ENCODE results near the gene FSCN2. TPM values are rescaled to one million over a fixed set of nuclear protein-coding genes. Genes with fewer than 3 reads are reported as not detected.

Gene FSCN2
- total and polyA plus RNA-seq, 12 donors, result 0.22 to 1.9 (median 0.72) TPM; not detected in 1

GRCh38 chr17:81522491-81523401 lies 5.4 kb upstream of the FSCN2 start:
- Histone ChIP-seq H3K36me3 (replicated peaks in 1 of 2) (no peaks in the 10 kb centered on the region), H3K27ac (no peak overlapping the region), H3K4me3 (no peak overlapping the region), H3K4me1 (replicated peaks in 1 of 2) (peaks cover 10 to 17% of the 10 kb centered on the region in 2 donors), H3K27me3 (peaks cover 27% of the 10 kb centered on the region), H3K9me3 (replicated peaks in 1 of 3) (no peaks in the 10 kb centered on the region)
- TF ChIP-seq POLR2A (IDR thresholded peaks at IDR 0.05), result no peak
- TF ChIP-seq, protein P1, sequence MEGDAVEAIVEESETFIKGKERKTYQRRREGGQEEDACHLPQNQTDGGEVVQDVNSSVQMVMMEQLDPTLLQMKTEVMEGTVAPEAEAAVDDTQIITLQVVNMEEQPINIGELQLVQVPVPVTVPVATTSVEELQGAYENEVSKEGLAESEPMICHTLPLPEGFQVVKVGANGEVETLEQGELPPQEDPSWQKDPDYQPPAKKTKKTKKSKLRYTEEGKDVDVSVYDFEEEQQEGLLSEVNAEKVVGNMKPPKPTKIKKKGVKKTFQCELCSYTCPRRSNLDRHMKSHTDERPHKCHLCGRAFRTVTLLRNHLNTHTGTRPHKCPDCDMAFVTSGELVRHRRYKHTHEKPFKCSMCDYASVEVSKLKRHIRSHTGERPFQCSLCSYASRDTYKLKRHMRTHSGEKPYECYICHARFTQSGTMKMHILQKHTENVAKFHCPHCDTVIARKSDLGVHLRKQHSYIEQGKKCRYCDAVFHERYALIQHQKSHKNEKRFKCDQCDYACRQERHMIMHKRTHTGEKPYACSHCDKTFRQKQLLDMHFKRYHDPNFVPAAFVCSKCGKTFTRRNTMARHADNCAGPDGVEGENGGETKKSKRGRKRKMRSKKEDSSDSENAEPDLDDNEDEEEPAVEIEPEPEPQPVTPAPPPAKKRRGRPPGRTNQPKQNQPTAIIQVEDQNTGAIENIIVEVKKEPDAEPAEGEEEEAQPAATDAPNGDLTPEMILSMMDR (IDR thresholded peaks at IDR 0.05), result no peak
- 51 to 76% (median 67%) methylated on average over 11 to 26 of the region's 26 CpGs for WGBS, 4 donors
- intact Hi-C loops (cut with DNase I), result no loop called here
- DNase-seq, result no peak

- Histone ChIP-seq H3K36me3 (replicated peaks in 1 of 2) (no peaks in the 10 kb centered on the region), H3K27me3 (peaks cover 35% of the 10 kb centered on the region), H3K9me3 (replicated peaks in 1 of 3) (no peaks in the 10 kb centered on the region), H3K4me3 (no peak overlapping the region), H3K4me1 (replicated peaks in 1 of 2) (peaks cover 10 to 13% of the 10 kb centered on the region in 2 donors), H3K27ac (no peak overlapping the region)
- TF ChIP-seq, protein P1 (IDR thresholded peaks at IDR 0.05), result peak in 1 of 6 experiments; percentile 4
- TF ChIP-seq POLR2A (IDR thresholded peaks at IDR 0.05), result no peak
- 24 to 43% (median 40%) methylated on average over 1 to 17 of the region's 17 CpGs for WGBS, 4 donors
- DNase-seq, result no peak
- intact Hi-C loops (cut with DNase I), result no loop called here
These were observed 4.7 kb upstream of the FSCN2 start for GRCh38 chr17:81523402-81524038.

GRCh38 chr17:81524039-81524864 lies 3.9 kb upstream of the FSCN2 start:
- H3K4me3 ChIP-seq, result no peak overlapping the region
- H3K9me3 ChIP-seq (replicated peaks in 1 of 3), result no peaks in the 10 kb centered on the region
- WGBS, 4 donors, result 47 to 69% (median 66%) methylated on average over 2 to 18 of the region's 18 CpGs; no CpG with 5 or more reads in 1 of the 4 donors
- H3K27me3 ChIP-seq, result peaks cover 37% of the 10 kb centered on the region
- H3K27ac ChIP-seq, result no peak overlapping the region
- TF ChIP-seq, protein P1 (IDR thresholded peaks at IDR 0.05), result no peak
- no peak for TF ChIP-seq POLR2A (IDR thresholded peaks at IDR 0.05)
- intact Hi-C loops (cut with DNase I), result no loop called here
- DNase-seq, result no peak
- H3K4me1 ChIP-seq (replicated peaks in 1 of 2), result peaks cover 6% of the 10 kb centered on the region in 2 donors
- no peaks in the 10 kb centered on the region for H3K36me3 ChIP-seq (replicated peaks in 1 of 2)

DNA sequence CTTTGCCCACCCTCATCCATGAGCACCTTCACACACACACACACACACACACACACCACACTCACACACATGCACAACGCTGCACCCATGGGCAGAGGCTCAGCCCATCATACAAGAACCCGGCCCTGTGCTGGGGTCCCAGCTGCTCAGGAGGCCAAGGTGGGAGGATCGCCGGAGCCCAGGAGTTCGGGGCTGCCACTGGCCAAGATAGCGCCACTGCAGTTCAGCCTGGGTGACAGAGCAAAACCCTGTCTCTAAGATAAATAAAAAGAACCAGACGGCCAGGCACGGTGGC lies 3.4 kb upstream of the FSCN2 start:
- intact Hi-C loops (cut with DNase I), result no loop called here
- H3K27ac ChIP-seq, result no peak overlapping the region
- no peak for DNase-seq
- peaks cover under 1% of the 10 kb centered on the region in 2 donors for H3K4me1 ChIP-seq (replicated peaks in 1 of 2)
- H3K9me3 ChIP-seq (replicated peaks in 1 of 3), result no peaks in the 10 kb centered on the region
- WGBS, 4 donors, result 50 to 89% (median 87%) methylated on average over 3 to 8 of the region's 8 CpGs
- H3K4me3 ChIP-seq, result no peak overlapping the region
- peaks cover 37% of the 10 kb centered on the region for H3K27me3 ChIP-seq
- no peaks in the 10 kb centered on the region for H3K36me3 ChIP-seq (replicated peaks in 1 of 2)
- TF ChIP-seq, protein P1 (IDR thresholded peaks at IDR 0.05), result no peak
- TF ChIP-seq POLR2A (IDR thresholded peaks at IDR 0.05), result no peak
